Muscle layer of colon (tissue), 2 donors: ENCODE data around the gene HNRNPU.

Experiments used
- H3K27ac ChIP-seq: one replicate; pipeline ENCODE4 v1.7.0; 2013; ENCODE audit warnings: low read depth, mild to moderate bottlenecking, low read length, moderate library complexity
- H3K27me3 ChIP-seq, 2 donors: one replicate each; pipeline ENCODE4 v1.7.0; 2013; ENCODE audit warnings: low read length in 2 of 2, mild to moderate bottlenecking in 2 of 2; ENCODE audit not compliant: insufficient read depth in 2 of 2, control insufficient read depth in 1 of 2
- H3K36me3 ChIP-seq: one replicate; pipeline ENCODE4 v1.7.0; 2013; ENCODE audit warnings: mild to moderate bottlenecking, low read length; ENCODE audit not compliant: insufficient read depth
- H3K4me1 ChIP-seq: one replicate; pipeline ENCODE4 v1.7.0; 2013; ENCODE audit warnings: mild to moderate bottlenecking, low read length; ENCODE audit not compliant: insufficient read depth
- H3K4me3 ChIP-seq, 2 donors: one replicate each; pipeline ENCODE4 v1.7.0; 2013; ENCODE audit warnings: low read length in 2 of 2, low read depth in 1 of 2, mild to moderate bottlenecking in 1 of 2, moderate library complexity in 1 of 2
- H3K9ac ChIP-seq: one replicate; pipeline ENCODE4 v1.7.0; 2013; ENCODE audit warnings: low read length
- H3K9me3 ChIP-seq: one replicate; pipeline ENCODE4 v1.7.0; 2013; ENCODE audit warnings: mild to moderate bottlenecking, low read length
- donor health status: abdominal sarcoma.
- donor health status: Adenocarcinoma of cecum.

HNRNPU gene

DNA sequence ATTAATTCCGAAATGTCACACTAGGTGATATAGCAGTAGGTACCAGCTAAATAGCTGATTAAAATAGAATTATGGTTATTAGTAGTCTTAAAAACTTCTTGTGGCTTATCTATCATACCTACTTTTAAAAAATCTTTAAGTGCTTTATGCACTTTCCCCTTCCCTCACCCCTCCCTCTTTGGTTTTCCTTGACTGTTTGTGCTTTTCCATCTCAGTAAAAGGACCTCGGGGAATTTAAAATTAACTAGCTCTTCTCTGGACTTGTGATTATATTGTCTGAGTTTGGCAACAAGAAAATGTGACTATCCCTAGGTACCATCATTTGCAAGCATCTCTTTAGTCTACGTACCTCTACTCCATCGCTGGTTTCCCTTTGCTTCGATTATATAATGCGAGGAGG is 17.7 kb downstream of the HNRNPU start:
- peaks cover 63% of the 10 kb centered on the region for H3K36me3 ChIP-seq
- H3K4me3 ChIP-seq = no peak overlapping the region
- no peaks in the 10 kb centered on the region for H3K27me3 ChIP-seq
- no peak overlapping the region for H3K9ac ChIP-seq
- H3K9me3 ChIP-seq = no peaks in the 10 kb centered on the region
- peaks cover 4% of the 10 kb centered on the region for H3K4me1 ChIP-seq
- no peak overlapping the region for H3K27ac ChIP-seq

- no peaks in the 10 kb centered on the region for H3K9me3 ChIP-seq
- peaks cover 17% of the 10 kb centered on the region for H3K4me1 ChIP-seq
- no peak overlapping the region for H3K9ac ChIP-seq
- no peak overlapping the region for H3K27ac ChIP-seq
- H3K36me3 ChIP-seq = peaks cover 66% of the 10 kb centered on the region
- no peak overlapping the region for H3K4me3 ChIP-seq
- no peaks in the 10 kb centered on the region for H3K27me3 ChIP-seq
These were observed 19.9 kb downstream of the HNRNPU start for GRCh38 chr1:244844155-244845121.

GRCh38 chr1:244843148-244843978 is 21.0 kb downstream of the HNRNPU start:
- Histone ChIP-seq H3K4me3 (no peak overlapping the region), H3K9me3 (no peaks in the 10 kb centered on the region), H3K9ac (no peak overlapping the region), H3K27me3 (no peaks in the 10 kb centered on the region), H3K27ac (no peak overlapping the region), H3K36me3 (peaks cover 57% of the 10 kb centered on the region), H3K4me1 (peaks cover 17% of the 10 kb centered on the region)

- Histone ChIP-seq H3K9ac (no peak overlapping the region), H3K4me1 (peaks cover 35% of the 10 kb centered on the region), H3K27ac (no peak overlapping the region), H3K9me3 (no peaks in the 10 kb centered on the region), H3K36me3 (peaks cover 46% of the 10 kb centered on the region), H3K27me3 (no peaks in the 10 kb centered on the region), H3K4me3 (no peak overlapping the region)
These were observed 22.9 kb downstream of the HNRNPU start for GRCh38 chr1:244841273-244841927.

DNA sequence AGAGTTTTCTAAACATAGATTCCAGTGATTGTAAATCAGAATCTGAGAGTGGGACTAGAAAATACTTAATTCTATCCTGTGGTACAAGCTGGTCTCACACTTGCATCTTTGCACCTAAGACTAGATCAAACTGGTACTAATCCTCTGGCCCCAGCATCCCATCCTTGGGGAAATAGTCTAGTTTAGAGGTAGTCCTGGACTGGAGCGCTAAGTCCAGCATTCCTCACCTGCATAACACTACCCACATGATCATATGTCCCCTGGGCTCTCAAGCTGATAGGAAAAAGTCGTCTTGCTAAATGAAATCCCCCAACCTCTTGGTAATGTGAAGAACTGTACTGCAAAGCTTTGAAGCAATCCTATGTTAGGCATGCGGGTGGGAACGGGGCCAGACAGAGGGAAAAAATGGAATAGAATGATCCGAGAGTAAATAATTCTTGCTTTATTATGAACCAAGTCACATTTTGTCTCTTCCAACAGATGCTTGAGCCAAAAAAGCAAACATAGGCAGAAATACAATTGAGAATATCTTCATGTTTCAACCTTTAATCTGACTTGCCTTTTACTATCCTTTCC is 24.0 kb downstream of the HNRNPU start:
- H3K36me3 ChIP-seq = peaks cover 36% of the 10 kb centered on the region
- H3K9ac ChIP-seq = no peak overlapping the region
- H3K27ac ChIP-seq = peak overlapping the region; percentile 36

DNA sequence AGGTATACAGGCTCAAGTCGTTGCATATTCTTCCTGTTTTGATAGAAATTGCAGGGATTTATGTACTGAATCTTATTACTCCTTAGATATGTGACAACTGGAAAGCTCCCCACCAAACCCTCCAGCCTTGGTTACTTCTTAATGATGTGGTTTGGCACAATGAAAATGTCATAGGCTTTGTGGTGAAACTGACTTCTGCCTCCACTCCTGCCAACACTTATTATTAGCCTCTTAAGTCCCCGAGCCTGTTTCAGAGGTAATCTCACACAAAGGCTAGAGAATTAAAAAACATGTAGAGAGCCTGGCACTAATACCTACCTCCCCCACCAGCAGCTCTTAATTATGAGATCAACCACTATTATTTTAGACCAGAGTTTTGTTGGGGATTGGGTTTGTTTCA is 24.7 kb downstream of the HNRNPU start:
- no peaks in the 10 kb centered on the region for H3K27me3 ChIP-seq

More for the DNA sequence above, 24.0 kb downstream of the HNRNPU start:
- H3K27me3 ChIP-seq = no peaks in the 10 kb centered on the region
- peaks cover 35% of the 10 kb centered on the region for H3K4me1 ChIP-seq
- no peaks in the 10 kb centered on the region for H3K9me3 ChIP-seq
- H3K4me3 ChIP-seq = no peak overlapping the region

GRCh38 chr1:244837597-244838258 is 26.6 kb downstream of the HNRNPU start:
- H3K36me3 ChIP-seq = peaks cover 12% of the 10 kb centered on the region
- peak overlapping the region; percentile 3 for H3K27ac ChIP-seq
- peak overlapping the region; percentile 12 to 78 for H3K4me3 ChIP-seq
- H3K27me3 ChIP-seq = no peaks in the 10 kb centered on the region
- H3K9me3 ChIP-seq = no peaks in the 10 kb centered on the region
- no peak overlapping the region for H3K9ac ChIP-seq
- H3K4me1 ChIP-seq = peaks cover 31% of the 10 kb centered on the region

More for the DNA sequence above, 24.7 kb downstream of the HNRNPU start:
- Histone ChIP-seq H3K4me1 (peaks cover 35% of the 10 kb centered on the region), H3K4me3 (no peak overlapping the region), H3K9me3 (no peaks in the 10 kb centered on the region), H3K36me3 (peaks cover 31% of the 10 kb centered on the region), H3K9ac (no peak overlapping the region), H3K27ac (no peak overlapping the region)

DNA sequence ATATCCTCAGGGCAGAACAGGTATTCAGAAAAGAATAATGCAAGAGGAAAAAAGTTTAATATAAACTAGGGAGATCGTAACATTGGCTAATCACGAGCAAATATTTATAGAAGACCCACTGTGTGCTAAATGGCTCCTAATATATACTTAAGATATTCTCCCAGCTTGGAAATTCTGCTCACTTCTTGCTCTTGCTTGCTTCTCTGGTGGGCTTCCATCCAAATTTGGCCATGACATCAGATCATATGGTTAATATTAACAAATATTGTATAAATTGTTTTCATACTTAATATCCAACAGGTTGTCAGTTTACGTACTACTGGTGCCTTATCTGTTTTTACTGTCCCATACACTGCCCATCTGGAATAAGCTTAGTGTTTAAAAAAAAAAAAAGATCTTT is 27.8 kb downstream of the HNRNPU start:
- Histone ChIP-seq H3K4me1 (peaks cover 31% of the 10 kb centered on the region), H3K36me3 (peaks cover 5% of the 10 kb centered on the region), H3K4me3 (peak overlapping the region; percentile 67 to 78)

GRCh38 chr1:244836135-244836521 is 28.2 kb downstream of the HNRNPU start:
- Histone ChIP-seq H3K9me3 (no peaks in the 10 kb centered on the region), H3K27me3 (no peaks in the 10 kb centered on the region), H3K4me3 (peak overlapping the region; percentile 67 to 78), H3K9ac (peak overlapping the region; percentile 73), H3K27ac (peak overlapping the region; percentile 93), H3K36me3 (peaks cover 5% of the 10 kb centered on the region), H3K4me1 (peaks cover 29% of the 10 kb centered on the region)

More for the DNA sequence above, 27.8 kb downstream of the HNRNPU start:
- H3K9ac ChIP-seq = peak overlapping the region; percentile 73
- H3K27me3 ChIP-seq = no peaks in the 10 kb centered on the region
- peak overlapping the region; percentile 93 for H3K27ac ChIP-seq
- no peaks in the 10 kb centered on the region for H3K9me3 ChIP-seq

GRCh38 chr1:244835276-244836134 is 28.8 kb downstream of the HNRNPU start, which contains the start of gene COX20:
Gene COX20 (plus strand): TSS chr1:244835658. CDS start chr1:244835715, 57 bp downstream.
- Histone ChIP-seq H3K27ac (peak within 1 kb of the TSS; percentile 93), H3K9ac (peak within 1 kb of the TSS; percentile 85), H3K36me3 (peaks cover 5% of the 10 kb centered on the region), H3K4me1 (peaks cover 23% of the 10 kb centered on the region), H3K9me3 (no peaks in the 10 kb centered on the region), H3K4me3 (peak within 1 kb of the TSS; percentile 67 to 78), H3K27me3 (no peaks in the 10 kb centered on the region)
